Fibroblast of mammary gland (primary cell): ENCODE data around the gene NCK2.

Experiments used
- DNase-seq: peaks from one replicate; pipeline ENCODE4 v3.0.0-alpha.2; 2010; ENCODE audit warnings: low read depth
- H3K4me3 ChIP-seq: 2 replicates; pipeline ENCODE4 v1.5.1; 2011; ENCODE audit warnings: low read depth, mild to moderate bottlenecking, low read length, moderate library complexity; ENCODE audit not compliant: control insufficient read depth
- TF ChIP-seq, protein P1 (sequence below): conservative IDR thresholded peaks from 2 replicates; pipeline ENCODE4 v1.5.1; 2011; ENCODE audit warnings: low read depth, low read length, inconsistent platforms; ENCODE audit not compliant: control insufficient read depth, insufficient read depth

Gene NCK2

GRCh38 chr2:105839793-105840192 is 95.1 kb downstream of the NCK2 start:
- TF ChIP-seq, protein P1, sequence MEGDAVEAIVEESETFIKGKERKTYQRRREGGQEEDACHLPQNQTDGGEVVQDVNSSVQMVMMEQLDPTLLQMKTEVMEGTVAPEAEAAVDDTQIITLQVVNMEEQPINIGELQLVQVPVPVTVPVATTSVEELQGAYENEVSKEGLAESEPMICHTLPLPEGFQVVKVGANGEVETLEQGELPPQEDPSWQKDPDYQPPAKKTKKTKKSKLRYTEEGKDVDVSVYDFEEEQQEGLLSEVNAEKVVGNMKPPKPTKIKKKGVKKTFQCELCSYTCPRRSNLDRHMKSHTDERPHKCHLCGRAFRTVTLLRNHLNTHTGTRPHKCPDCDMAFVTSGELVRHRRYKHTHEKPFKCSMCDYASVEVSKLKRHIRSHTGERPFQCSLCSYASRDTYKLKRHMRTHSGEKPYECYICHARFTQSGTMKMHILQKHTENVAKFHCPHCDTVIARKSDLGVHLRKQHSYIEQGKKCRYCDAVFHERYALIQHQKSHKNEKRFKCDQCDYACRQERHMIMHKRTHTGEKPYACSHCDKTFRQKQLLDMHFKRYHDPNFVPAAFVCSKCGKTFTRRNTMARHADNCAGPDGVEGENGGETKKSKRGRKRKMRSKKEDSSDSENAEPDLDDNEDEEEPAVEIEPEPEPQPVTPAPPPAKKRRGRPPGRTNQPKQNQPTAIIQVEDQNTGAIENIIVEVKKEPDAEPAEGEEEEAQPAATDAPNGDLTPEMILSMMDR, result no peak
- DNase-seq, result no peak

DNA sequence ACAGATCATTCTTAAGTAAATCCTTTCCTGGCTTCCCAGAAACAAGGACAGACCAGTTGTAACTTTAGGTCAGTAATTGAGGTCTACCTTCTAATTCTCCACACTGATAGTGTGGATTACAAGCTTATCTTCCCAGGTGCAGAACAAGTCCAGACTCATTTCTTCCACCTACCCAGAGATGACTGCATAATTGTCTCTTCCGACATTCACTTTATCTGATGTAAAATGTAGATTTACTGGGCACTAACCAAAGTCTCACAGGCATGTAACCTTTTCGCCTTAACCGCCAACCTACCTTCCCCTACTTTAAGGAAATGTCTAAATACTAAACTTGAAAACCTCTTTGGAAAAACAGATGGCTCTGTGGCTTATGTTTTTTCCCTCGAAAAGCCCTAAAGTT is 96.2 kb downstream of the NCK2 start:
- TF ChIP-seq, protein P1, result no peak
- DNase-seq, result no peak
- H3K4me3 ChIP-seq, result no peak overlapping the region

More at GRCh38 chr2:105839793-105840192, 95.1 kb downstream of the NCK2 start:
- no peak overlapping the region for H3K4me3 ChIP-seq

GRCh38 chr2:105841551-105841950 is 96.8 kb downstream of the NCK2 start:
- H3K4me3 ChIP-seq, result no peak overlapping the region
- TF ChIP-seq, protein P1, result no peak
- no peak for DNase-seq

- TF ChIP-seq, protein P1, result no peak
- no peak overlapping the region for H3K4me3 ChIP-seq
- no peak for DNase-seq
These were observed 97.8 kb downstream of the NCK2 start for GRCh38 chr2:105842555-105842954.

DNA sequence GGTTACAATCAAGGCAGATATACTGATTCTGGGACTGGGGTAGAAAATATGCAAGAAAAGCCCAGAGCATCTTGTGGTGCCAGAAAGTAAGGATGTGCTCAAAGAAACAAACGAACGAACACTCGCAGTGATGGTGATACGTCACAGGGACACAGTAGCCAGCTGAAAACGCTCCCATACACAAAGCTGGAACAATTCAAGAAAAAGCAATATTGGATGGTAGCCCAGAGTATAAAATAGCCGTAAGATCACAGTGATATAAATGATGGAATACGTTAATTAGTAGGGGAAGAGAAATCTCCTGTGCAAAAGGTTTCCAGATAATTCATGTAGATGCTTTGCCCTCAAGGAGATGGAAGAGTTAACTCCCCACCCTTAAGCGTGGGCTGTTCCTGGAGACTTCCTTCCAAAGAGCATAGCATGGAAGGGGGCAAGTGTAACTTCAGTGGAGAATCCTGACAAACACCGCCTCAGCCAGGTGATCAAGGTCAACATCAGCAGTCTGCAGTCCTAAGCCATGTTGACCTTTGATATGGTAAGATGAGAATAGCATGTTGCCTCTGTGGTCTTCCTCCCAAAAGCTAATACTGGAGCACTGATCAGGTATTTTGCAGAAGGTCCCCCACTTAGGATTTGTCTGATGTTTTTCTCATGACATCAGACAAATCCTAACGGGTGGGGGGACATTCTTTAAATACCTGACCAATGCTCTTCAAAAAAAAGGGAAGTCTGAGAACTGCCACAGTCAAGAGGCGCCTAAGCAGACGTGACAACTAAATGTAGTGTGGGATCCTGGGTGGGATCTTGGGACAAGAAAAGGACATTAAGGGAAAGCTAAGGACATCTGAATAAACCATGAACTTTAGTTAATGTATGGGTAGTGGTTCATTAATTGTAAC is 99.0 kb downstream of the NCK2 start:
- no peak overlapping the region for H3K4me3 ChIP-seq
- TF ChIP-seq, protein P1, result no peak
- no peak for DNase-seq

DNA sequence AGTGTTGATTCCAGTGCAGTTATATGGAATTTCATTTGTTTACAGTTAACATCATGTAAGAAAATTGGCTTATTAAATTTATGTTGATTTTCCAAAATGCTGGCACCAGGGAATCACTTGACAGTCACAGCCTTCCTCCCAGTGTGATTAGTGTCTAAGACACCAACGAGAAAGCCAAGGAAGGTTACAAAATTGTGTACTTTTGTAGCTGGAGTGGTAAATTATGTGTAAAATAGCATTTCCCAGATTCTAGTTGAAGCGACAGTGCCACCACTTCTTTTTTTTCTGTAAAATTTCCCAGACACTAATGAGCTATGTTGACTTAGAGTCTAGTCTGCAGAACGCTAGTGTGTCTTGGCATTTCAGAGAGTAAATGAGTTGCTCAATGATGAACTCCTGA is 101.3 kb downstream of the NCK2 start:
- DNase-seq, result no peak
- TF ChIP-seq, protein P1, result no peak
- no peak overlapping the region for H3K4me3 ChIP-seq

DNA sequence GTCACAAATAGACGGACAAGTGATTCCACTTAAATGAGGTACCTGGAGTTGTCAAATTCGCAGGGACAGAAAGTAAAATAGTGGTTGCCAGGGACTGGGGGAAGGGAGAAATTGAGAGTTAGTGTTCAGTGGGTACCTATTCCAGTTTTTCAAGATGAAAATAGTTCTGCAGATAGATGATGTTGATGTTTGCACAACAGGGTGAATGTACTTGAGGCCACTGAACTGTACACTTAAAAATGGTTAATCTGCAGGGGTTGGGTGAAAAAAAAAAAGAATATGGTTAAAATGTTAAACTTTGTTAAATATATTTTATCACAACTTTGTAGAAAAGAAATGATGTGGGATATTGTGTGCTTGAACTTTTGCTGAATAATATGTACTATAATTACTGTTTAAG is 102.3 kb downstream of the NCK2 start:
- DNase-seq, result no peak
- no peak overlapping the region for H3K4me3 ChIP-seq
- TF ChIP-seq, protein P1, result no peak
